ENCODE measurements around the gene PKLR. TPM values are rescaled to one million over a fixed set of nuclear protein-coding genes. Genes with fewer than 3 reads are reported as not detected.

The PKLR gene
- total RNA-seq, 1 experiment from 2014 or later = 0.17 TPM

GRCh38 chr1:155285063-155285462 is 16.2 kb downstream of the PKLR start:
- DNase-seq (ENCODE audit: low read depth, low spot score) (no peak), ATAC-seq (no peak)
- H3K79me2 ChIP-seq (ENCODE audit: insufficient read depth, low read length) = no peaks in the 10 kb centered on the region
- H3K9me2 ChIP-seq (ENCODE audit: insufficient read depth) = no peaks in the 10 kb centered on the region
- H4K20me1 ChIP-seq (ENCODE audit: insufficient read depth) = no peaks in the 10 kb centered on the region
- no peaks in the 10 kb centered on the region for H3K9me3 ChIP-seq (ENCODE audit: control insufficient read depth in 1 of 2, insufficient read depth in 1 of 2, low read depth in 1 of 2, low read length in 2 of 2)
- H3K27me3 ChIP-seq (ENCODE audit: insufficient read depth, low read length) = no peaks in the 10 kb centered on the region
- no peak overlapping the region for H2AFZ ChIP-seq (ENCODE audit: low read depth, low read length, poor library complexity, severe bottlenecking)
- no peaks in the 10 kb centered on the region for H3K4me1 ChIP-seq (ENCODE audit: control insufficient read depth in 1 of 2, insufficient read depth in 2 of 2, low read length in 2 of 2)
- ChIA-PET RAD21 (ENCODE audit: low non-redundant PET in 1 of 2, low total read pairs in 2 of 2, uncharacterized antibody in 2 of 2, unreplicated experiment in 2 of 2) (no interaction called here), POLR2A (no interaction called here), CTCF (no interaction called here)
- no peak overlapping the region for H3K4me2 ChIP-seq (ENCODE audit: low read length)
- no TSS peak for BruUV-seq (replicated peaks)
- TF ChIP-seq JUND (IDR thresholded peaks at IDR 0.05) (no peak), CTCF (IDR thresholded peaks at IDR 0.05 in 2 of 3, conservative IDR thresholded peaks at IDR 0.05 in 1 of 3; ENCODE audit: borderline replicate concordance in 1 of 3, insufficient read depth in 1 of 3, low read depth in 2 of 3, low read length in 2 of 3) (no peak), ELF1 (IDR thresholded peaks at IDR 0.05; ENCODE audit: borderline replicate concordance, low read depth) (no peak), RAD21 (IDR thresholded peaks at IDR 0.05; ENCODE audit: low read depth) (no peak), SIN3A (IDR thresholded peaks at IDR 0.05; ENCODE audit: low read depth) (no peak), ZBTB33 (IDR thresholded peaks at IDR 0.05; ENCODE audit: extremely low read depth, insufficient replicate concordance, low read length) (no peak)
- no peak overlapping the region for H3K9ac ChIP-seq (ENCODE audit: low read length)
- H3K4me3 ChIP-seq (replicated peaks in 1 of 2; ENCODE audit: low read depth in 1 of 2, low read length in 2 of 2) = no peak overlapping the region
- no peaks in the 10 kb centered on the region for H3K36me3 ChIP-seq (ENCODE audit: control insufficient read depth in 1 of 2, insufficient read depth in 2 of 2, low read length in 2 of 2)
- intact Hi-C loops (cut with micrococcal nuclease) = no loop called here
- H3K27ac ChIP-seq (ENCODE audit: low read depth, low read length) = no peak overlapping the region
